GM21528 (cell line): ENCODE results near the gene HPS1.

Experiments
- ATAC-seq: cut with Tn5 transposase; IDR thresholded peaks from one replicate; pipeline ENCODE4 v1.9.1; 2021; ENCODE audit warnings: mild to moderate bottlenecking, moderate library complexity; ENCODE audit not compliant: unreplicated experiment, low FRiP score

Gene HPS1

DNA sequence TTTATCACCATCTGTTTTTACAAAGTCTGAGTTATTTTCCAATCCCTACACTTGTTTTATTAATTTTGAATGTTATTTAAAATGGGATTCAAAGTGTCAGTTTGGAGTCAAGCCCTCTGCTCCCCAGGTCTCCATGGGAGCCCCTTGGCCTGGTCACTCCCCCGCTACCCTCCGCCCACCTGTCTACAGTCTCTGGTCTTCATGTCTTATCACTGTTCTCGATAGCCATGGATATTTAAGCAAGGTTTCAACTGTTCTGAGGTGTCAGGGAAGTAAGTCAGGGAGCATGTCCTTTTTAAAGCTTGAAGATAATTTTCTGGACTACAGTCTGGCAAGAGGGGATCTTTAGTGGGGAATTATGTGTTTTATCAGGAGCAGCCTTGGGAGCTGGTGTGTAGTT lies 19.1 kb upstream of the HPS1 start:
- ATAC-seq: no peak

DNA sequence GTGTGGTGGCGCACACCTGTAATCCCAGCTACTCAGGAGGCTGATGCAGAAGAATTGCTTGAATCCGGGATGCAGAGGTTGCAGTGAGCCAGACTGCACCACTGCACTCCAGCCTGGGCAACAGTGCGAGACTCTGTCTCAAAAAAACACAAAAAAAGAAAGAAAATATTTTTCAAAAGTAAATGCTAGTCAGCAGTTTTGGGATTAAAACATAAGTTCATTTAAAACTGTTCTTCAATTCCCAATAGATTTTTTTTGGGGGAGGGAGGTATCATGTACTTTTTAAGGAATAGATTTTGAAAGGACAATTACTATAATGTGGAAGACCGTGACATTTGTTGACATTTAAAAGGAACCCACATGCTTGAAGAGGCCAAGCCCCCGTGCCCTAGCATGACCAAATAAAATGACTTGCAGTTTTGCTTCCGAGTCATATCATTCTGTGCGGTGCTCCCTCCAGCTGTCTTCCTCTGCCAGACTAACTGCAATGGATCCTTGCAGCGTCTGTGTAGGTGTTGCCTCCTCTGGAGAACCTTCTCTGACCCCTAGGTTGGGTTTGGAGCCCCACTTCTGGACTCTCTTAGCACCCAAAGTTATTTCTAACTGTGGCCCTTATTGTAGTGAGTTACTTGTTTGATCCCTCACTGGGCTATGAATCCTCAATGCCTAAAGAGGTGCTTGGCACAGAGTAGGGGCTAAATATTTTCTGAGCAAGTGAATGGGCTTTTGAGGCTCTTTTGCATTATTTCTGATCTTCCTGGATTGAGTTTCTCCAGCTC lies 17.4 kb upstream of the HPS1 start:
- ATAC-seq: no peak

DNA sequence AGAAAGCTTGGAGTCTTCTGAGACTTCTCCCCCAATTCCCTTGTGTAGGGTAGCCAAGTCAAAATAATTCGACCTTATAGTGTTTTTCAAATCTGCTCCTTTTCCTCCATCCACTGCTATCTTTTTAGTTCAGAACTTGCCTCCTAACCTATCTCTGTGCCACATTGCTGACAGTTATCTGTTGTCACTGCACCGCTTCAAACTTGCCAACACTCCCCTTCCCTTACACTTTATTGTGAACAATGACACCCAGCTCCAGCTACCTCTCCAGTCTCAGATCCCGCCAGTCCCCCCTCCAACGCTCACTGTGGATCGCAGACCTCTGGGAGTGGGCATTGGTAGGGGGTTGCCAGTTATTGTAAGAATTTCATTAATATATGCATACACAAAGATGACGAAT lies 16.3 kb upstream of the HPS1 start:
- ATAC-seq: no peak

DNA sequence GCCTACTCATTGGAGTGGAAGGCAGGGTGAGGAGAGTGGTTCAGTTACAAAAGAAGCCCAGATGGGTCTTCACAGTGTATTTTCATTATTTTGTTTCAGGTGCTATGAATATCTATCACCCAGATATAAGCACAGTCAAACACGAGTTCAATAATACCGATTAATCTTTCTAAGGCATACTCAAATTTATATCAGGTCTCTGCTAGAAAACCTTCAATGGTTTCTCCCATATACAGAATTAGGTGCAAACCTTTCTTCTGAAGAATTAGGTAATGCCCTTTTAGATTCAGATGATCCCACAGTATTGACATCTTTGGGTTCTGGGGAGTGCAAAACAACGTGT lies 14.7 kb upstream of the HPS1 start:
- ATAC-seq: no peak

DNA sequence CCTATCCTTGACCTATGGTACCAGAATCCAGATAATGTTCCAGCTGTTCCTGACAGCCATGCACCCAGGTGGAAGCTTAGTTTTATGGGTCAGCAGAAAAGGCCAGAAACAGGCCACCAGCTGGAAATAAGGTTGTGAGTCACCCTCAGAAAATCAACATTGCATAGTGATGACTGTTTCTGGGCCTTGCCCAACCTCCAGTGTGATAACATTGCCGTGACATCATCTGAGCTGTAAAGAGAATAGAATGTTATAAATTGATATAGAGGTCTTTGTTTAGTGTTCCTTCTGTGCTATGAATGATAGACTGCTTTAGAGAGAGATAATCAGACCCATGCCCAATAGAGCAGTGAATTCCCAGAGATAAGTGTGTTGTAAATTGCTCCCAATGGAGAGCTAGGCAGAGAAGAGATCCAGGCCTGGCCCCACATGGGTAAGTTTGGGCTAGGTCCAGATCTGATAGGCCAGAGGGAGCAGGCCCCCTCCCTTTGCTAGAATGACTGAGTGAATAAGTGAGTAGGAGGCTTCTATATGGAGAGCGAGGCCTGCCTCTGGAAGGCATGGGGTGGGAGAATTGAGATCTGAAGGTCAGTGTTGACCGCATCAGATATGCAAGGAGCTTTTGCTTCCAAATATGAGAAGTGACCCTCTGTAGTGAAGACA lies 14.2 kb upstream of the HPS1 start:
- no peak for ATAC-seq

DNA sequence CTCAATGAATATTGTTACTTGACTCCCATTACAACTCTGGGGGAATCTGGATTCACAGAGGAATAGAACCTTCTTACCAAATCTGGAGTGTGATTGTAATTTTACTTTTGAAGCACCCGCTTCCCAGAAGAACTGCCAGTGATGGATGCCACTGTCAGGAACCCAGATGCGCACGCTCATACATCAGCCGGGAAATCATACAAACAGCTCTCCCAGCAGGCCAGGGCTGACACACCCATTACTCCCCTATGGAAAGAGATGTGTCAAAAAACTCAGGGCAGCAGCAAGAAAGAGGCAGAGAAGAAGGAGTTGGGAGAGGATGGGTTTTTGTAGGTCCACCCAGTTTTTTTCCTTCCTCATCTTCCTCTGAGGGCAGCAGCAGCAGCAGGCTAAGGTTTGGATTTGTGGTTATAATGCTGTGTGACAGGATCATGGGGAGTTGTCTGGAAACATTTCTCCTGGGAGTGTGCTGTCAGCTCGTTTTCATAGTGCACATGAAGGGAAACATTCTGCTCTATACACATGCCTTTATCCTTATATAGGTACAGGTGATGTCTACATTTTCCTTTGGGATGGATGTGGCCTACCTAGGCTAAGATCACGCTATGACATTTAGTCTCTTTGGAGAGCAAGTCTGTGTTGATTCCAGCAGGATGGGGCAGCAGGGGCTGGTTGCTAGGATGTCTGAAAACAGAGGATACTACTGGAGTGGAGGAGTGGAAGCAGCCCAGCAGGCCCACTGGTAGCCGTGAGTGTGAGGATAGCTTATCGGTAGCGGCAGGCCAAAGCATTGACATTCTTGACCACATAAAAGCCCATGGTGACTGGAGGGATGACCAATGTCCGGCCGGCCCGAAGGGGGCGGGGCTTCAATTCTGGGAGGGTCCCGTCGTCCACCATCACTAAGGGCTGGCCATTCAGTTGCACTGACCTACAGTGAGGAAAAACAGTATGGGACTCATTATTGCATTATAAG lies 12.4 kb upstream of the HPS1 start:
- no peak for ATAC-seq

DNA sequence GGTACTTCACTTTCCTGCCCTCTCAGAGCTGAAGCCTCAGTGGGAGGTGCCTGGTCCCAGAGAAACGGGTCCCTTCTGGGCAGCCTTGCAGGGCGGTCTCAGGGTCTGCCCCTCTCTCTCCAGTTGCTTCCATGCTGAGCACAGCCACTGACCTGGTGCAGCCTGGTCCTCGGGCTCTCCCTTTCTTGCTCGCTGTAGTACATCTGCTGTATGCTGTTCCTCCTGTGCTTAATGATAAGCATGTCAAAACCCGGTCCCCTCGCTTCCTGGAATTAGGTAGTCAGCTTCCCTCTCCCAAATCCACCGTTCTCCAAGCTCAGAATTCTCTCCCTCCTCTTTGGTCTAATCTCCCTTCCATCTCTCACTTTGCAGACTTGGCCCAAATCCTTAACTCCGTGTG lies 11.0 kb upstream of the HPS1 start:
- no peak for ATAC-seq

DNA sequence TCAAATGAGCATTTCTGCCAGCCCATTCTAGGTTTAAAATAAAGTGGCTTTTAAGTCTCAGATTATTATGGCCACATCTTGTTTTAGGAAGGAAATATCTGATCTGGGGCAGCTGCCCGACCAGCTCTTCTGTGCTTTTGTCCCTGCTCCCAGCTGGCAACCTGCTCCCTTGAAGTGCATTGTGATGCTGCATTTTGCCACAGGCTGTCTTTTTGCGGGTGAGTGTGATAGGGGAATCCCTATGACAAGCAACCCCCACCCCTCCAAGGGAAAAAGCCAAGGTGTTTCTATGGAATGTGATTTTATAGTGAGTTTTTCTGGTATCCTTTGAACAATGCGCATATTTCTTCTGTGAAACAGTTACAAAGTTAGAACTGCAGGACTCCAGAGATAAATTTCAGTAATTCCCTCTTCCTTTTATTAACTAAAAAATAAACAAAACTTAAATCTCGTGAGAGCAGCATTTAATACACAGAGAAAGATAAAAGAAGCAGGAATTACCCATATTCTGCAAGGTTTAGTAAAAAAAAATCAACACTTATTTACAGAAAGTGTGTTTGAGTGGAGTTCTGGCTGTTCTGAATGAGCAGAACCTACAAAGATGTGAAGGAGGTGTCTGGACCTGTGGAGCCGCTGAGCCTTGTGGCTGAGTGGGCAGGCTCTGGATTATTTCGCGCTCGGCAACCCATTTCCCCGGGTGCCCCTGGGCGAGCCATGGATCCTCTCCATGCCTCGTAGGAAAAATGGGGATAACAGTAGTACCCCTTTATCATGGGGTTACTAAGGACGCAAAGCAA lies 10.1 kb upstream of the HPS1 start:
- no peak for ATAC-seq

DNA sequence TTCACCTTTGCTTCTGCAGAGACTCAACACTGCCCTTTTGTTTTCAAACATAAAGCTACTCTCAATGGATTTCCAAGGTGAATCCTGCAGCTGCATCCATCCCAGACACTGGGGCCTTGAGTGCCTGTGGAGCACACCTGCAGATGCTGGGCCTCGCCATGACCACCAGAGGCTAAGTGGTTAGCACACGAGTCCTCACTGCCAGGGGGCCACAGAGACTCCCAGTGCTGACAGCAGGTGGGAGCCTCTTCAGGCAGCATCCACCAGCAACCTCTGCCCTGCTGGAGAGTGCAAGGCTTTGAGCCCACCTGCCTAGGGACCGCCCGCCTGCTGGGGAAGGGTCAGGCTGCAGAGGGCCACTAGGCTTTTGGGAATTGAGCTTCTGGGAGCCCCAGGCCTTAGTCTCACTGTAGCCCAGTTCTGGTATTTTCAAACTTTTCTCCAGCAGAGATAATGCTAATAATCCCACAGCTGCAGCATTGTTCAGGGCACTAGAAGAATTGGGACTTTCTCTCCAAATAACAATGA lies 9.4 kb upstream of the HPS1 start:
- ATAC-seq: no peak

DNA sequence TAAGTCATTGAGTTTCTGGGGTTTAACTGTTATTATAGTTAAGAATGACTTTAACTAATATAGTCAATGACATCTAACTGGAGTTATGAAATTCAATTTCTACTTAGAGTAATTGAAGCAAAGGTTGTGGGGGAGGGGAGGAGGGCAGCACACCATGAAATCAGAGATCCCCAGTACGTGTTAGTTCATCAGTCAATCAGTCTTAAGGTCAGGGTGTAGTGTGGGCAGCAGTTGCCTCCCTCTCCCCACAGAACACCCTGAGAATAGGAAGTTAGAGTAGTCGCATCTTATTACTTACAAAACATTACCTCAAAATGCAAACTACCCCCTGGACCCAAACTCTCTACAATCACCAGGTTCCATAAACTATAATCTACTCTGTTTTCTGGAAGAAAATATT lies 7.0 kb upstream of the HPS1 start:
- no peak for ATAC-seq

DNA sequence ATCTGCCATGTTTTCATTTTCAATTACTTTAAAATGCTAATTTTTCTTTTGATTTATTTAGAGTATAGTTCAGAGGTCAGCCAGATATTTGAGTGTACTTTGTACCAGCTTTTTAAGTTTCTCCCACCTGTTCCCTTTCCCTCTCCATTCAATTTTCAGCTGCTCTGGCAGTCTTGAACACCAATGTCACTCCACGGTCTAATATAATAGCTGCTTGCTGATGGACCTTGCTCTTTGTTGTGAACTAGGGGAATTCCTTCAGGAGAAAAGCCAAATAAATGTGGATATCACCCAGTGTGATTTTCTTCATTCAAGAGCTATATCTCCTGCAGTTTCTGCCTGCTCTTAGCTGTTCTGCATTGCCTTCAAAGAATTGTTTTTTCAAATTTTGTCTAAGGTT lies 3.9 kb upstream of the HPS1 start:
- ATAC-seq: no peak

DNA sequence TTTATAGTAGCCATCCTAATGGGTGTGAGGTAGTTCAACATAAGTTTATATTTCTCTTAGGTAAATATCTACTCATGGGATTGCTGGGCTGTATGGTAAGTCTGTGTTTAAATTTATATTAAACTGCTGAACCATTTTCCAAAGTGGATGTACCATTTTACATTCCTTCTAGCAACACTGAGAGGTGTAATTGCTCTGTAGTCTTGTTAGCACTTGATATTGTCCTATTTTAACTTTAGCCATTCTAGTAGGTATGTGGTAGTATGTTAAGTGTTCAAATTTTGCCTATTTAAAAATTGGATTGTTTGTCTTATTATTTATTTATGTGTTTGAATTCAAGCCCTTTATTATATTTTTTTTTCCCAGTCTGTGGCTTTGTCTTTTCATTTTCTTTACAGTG lies 2.6 kb upstream of the HPS1 start:
- ATAC-seq: no peak

DNA sequence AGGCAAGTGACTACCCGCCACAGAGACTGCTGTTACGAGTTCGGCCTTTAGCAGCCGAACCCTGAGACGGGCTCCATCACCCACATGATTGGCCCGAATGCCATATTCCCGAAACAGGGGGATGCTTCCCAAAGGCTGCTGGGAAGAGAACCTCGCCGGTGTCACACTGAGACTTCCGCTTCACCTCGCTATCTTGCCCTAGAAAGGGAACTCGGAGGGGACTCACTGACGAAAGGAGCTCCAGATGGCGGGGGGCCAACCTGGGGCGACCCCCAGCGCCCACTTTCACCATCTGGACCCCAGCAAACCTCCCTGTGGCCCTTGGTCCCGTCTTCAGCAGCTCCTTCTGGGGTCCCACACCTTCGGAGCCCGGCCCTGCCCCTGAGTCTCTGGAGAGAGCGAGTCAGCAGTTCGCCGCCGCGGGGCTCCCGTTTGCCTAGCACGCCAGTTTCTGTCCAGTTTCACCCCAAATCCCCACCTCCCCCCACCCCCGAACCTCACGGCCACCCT lies 529 bp downstream of the HPS1 start:
- peak; percentile 56 for ATAC-seq

DNA sequence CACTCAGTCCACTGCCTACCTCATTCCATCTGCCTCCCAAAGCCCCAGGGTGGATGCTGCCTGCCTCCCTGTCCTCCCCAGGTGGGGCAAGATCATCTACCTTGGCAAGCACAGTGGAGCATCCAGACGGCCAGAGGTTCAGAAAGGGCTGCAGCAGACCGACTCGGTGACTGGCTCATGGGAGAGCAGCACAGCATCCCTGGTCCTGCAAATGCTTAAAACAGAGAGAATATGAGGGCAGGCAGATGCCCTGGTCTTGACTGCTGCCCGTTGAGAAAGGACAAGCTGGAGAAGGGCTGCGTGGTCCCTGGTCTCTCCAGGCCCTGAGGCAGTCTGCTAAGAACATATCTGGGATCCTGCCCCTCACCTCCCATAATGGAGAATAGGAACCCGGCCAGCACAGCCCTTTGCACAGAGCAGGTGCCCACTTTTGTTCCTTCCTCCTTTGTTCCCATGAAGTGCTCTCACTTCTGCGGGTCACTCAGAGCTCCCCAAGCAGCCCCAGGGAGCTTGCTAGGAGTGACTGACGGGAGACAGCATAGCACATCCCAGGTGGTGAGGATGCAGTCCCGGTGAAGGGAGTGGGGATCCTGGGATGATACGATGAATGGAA lies 1.4 kb downstream of the HPS1 start:
- no peak for ATAC-seq

DNA sequence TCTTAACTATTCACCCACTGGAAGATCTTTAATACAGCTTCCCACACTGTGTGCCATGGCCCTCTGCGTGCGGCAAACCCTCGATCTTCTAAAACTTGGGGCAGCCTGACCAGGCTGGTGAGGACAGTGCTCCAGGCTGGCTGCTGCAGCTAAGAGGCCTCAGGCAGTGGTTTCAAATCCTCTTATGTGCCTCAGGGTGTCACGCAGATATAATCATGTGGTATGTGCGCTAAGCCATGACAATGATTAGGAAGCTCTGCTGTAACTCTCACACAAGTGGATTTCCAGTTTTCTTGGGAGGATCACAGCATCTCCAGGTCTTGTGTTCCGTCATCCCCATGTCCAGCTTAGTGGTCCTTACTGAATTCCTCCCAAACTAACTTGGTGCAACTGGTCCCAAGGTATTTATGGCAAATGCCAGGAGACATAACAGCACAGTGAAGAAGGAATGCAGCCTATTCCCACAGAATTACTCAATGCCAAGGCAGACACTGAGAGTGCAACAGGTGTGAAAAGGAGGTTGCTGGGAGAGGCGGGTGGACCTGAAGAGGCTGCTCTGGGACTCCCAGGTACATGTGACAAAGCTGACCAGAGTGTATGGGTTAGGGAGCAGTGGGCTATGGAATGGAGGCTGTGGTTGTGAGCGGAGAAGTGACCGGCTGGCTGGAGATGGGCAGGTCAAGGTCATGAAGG lies 2.3 kb downstream of the HPS1 start:
- no peak for ATAC-seq

DNA sequence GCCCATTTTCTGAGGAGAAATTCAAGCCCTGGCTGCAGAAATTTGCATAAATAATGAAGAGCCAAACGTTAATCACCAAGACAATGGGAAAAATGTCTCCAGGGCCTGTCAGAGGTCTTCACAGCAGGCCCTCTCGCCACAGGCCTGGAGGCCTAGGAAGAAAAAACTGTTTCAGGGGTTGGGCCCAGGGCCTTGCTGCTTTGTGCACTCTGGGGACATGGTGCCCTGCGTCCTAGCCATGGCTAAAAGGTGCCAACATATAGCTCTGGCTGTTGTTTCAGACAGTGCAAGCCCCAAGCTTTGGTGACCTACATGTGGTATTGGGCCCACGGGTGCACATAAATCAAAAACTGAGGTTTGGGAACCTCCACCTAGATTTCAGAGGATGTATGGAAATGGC lies 8.0 kb downstream of the HPS1 start:
- ATAC-seq: no peak

DNA sequence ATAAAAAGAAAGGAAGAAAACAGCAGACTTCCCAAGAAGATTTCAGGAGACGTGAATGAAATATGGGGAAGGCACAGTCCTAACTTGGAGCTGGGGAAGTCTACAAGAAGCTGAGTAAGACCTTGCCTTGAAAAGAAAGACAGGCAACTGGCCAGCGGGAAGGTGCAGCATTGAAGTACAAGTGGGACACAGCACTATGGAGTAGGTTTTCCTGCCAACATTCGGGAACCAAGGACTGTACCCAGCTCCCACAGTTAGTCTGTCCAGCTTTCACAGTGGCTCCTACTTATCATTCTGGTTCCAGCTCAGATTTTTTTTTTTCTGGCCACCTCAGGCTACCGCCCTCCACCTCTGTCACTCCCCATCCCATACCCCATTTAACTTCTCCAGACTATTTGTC lies 10.0 kb downstream of the HPS1 start:
- no peak for ATAC-seq

DNA sequence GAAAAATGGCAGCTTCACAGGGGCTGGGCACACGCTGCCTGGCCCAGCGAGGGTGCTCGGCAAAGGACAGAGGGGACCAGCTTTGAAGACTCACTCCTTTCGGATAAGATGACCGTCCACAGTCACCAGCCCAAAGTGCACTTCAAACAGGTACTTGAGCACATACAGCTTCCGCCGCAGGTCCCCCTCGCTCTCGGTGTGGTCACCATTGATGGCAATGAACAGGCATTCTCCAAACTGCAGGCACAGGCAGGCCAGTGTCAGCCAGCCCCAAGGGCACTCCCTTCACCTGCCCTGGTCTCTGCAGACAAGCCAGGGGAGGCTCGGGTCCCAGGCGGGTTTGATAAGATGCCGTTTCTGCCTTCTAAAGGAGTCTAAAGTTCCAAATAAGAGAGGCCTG lies 11.6 kb downstream of the HPS1 start:
- no peak for ATAC-seq
